Uterus (tissue), 2 donors: ENCODE measurements around the gene KCNQ1.

Experiments
- POLR2A ChIP-seq, 2 donors: fragments of 450-650 bp; IDR thresholded peaks; one replicate each; pipeline ENCODE4 v1.6.1; 2016; ENCODE audit warnings: antibody characterized with exemption in 2 of 2, mild to moderate bottlenecking in 1 of 2, moderate library complexity in 1 of 2
- TF ChIP-seq, protein P1 (sequence below), 4 experiments: fragments of 200-600 bp in 2 of 4; fragments of 450-650 bp in 2 of 4; sonication (generic) in 2 of 4; IDR thresholded peaks; one replicate each; pipeline ENCODE4 v1.5.1; 2016 to 2019; ENCODE audit warnings: antibody characterized with exemption in 4 of 4, mild to moderate bottlenecking in 2 of 4, moderate library complexity in 1 of 4

DNA sequence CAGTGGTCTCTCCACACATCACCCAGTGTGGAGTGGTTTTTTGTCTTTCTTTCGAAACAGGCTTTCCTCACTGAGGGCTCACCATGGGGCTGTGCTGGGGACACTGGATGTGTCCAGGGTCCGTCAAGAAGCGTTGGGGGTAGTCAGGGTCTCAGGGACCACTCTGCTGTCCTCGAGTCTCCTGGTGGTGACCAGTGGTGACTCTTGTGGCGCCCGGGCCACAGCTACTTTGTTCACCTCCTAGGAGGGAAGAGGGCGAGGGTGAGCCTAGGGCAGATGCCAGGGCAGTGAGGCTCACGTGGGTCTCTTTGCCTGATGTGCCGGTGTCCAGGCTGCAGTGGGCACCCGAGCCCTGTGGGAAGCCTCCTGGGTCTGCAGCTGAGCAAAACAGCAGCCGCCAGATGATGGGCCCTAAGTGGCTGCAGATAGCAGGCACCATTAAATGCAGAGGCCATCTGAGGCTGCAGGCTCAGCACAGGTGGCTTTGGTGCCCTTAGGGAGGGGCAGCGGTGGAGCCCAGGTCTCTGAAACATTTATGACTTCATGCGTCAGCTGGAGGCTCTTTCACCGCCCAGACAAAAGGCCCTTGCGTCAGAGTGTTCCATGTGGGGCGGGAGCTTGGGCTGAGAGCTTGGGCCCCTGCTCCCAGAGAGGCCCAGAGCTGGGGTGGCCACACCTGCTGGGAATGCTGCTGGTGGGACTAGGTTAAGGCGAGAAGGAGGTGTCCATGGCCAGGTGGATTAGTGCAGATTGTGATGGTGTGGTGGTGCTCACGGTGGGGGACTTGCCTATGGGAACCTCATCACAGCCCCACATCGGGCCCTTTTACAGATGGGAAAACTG is 29.5 kb downstream of the KCNQ1 start:
- TF ChIP-seq, protein P1, sequence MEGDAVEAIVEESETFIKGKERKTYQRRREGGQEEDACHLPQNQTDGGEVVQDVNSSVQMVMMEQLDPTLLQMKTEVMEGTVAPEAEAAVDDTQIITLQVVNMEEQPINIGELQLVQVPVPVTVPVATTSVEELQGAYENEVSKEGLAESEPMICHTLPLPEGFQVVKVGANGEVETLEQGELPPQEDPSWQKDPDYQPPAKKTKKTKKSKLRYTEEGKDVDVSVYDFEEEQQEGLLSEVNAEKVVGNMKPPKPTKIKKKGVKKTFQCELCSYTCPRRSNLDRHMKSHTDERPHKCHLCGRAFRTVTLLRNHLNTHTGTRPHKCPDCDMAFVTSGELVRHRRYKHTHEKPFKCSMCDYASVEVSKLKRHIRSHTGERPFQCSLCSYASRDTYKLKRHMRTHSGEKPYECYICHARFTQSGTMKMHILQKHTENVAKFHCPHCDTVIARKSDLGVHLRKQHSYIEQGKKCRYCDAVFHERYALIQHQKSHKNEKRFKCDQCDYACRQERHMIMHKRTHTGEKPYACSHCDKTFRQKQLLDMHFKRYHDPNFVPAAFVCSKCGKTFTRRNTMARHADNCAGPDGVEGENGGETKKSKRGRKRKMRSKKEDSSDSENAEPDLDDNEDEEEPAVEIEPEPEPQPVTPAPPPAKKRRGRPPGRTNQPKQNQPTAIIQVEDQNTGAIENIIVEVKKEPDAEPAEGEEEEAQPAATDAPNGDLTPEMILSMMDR (IDR thresholded peaks at IDR 0.05) = no peak
- no peak for TF ChIP-seq POLR2A (IDR thresholded peaks at IDR 0.05)
